K562 (cell line): ENCODE measurements around the gene SLC26A1. TPM values are rescaled to one million over a fixed set of nuclear protein-coding genes. Genes with fewer than 3 reads are reported as not detected.

Source experiments
- BCL6 ChIP-seq: fragments of 250-450 bp; sonication (Bioruptor Pico); IDR thresholded peaks from 2 replicates; pipeline ENCODE4 v1.4.0; 2020
- CXXC5 ChIP-seq: fragments of 250-450 bp; sonication (Bioruptor Pico); IDR thresholded peaks from 2 replicates; pipeline ENCODE4 v1.8.0; 2022; ENCODE audit warnings: inconsistent platforms, mild to moderate bottlenecking, moderate library complexity
- ETV1 ChIP-seq: fragments of 450-650 bp; conservative IDR thresholded peaks from 2 replicates; pipeline ENCODE4 v1.6.1; 2016; ENCODE audit warnings: missing genetic modification characterization, control low read depth, low read depth, missing compliant biosample characterization
- KDM2B ChIP-seq: fragments of 250-450 bp; sonication (Bioruptor Pico); IDR thresholded peaks from 2 replicates; pipeline ENCODE4 v1.8.0; 2021; ENCODE audit warnings: mild to moderate bottlenecking, moderate library complexity
- MAFG ChIP-seq: fragments of 450-650 bp; conservative IDR thresholded peaks from 2 replicates; pipeline ENCODE4 v1.6.1; 2016; ENCODE audit warnings: missing genetic modification characterization, missing compliant biosample characterization
- RBFOX2 ChIP-seq: fragments of 200-400 bp; formaldehyde crosslinking; IDR thresholded peaks from 2 replicates; pipeline ENCODE4 v1.6.1; 2017; ENCODE audit warnings: low read depth, mild to moderate bottlenecking, low read length, moderate library complexity
- SP1 ChIP-seq: sonication (generic); formaldehyde crosslinking; IDR thresholded peaks from 2 replicates; pipeline ENCODE4 v1.8.1; 2022; ENCODE audit warnings: mild to moderate bottlenecking, missing genetic modification reagents
- SUPT5H ChIP-seq: fragments of 450-650 bp; IDR thresholded peaks from 2 replicates; pipeline ENCODE4 v1.6.1; 2016
- U2AF2 ChIP-seq: fragments of 200-400 bp; formaldehyde crosslinking; optimal IDR thresholded peaks from 2 replicates; pipeline ENCODE3; 2017; ENCODE audit warnings: low read depth, mild to moderate bottlenecking, low read length
- ZBTB40 ChIP-seq, 2 experiments: fragments of 450-650 bp in 1 of 2; sonication (generic) in 1 of 2; formaldehyde crosslinking in 1 of 2; IDR thresholded peaks; 2 replicates each; pipeline versions ENCODE4 v1.7.1 to v1.9.0; 2016 to 2022; ENCODE audit warnings: inconsistent platforms in 1 of 2, mild to moderate bottlenecking in 1 of 2, missing genetic modification reagents in 1 of 2
- ZNF436 ChIP-seq: fragments of 250-450, 450-650 bp; sonication (Bioruptor Pico); formaldehyde crosslinking; IDR thresholded peaks from 2 replicates; pipeline ENCODE4 v1.7.0; 2020; ENCODE audit warnings: mild to moderate bottlenecking
- polyA plus RNA-seq, 8 experiments: library from polyadenylated mRNA; depleted of rRNA in 4 of 8; stranded (reverse) in 5 of 8; unstranded in 3 of 8; fragments of >200 nt; fragmentation: Nextera tagmentation in 2 of 8; fragmentation: Illumina TruSeq in 1 of 8; extraction: Ambion mirVana in 2 of 8; extraction: Trizol in 1 of 8; gene quantifications; 2 replicates each; pipeline versions ENCODE4 v1.2.1 to v1.2.3, GENCODE V29; 2011 to 2014; ENCODE audit warnings: inconsistent platforms in 1 of 8, missing spikeins in 1 of 8
- total RNA-seq, 7 experiments: library from RNA; depleted of rRNA in 6 of 7; stranded (reverse); fragments of >200 nt in 6 of 7; fragmentation: Illumina TruSeq in 2 of 7; extraction: Trizol in 2 of 7; gene quantifications; 2 replicates each; pipeline versions ENCODE4 v1.2.1 to v1.2.3, GENCODE V29; 2011 to 2021; ENCODE audit warnings: low replicate concordance in 1 of 7
- TF ChIP-seq, protein P1 (sequence below): sonication (generic); formaldehyde crosslinking; IDR thresholded peaks from 2 replicates; pipeline ENCODE4 v1.8.0; 2022; ENCODE audit warnings: mild to moderate bottlenecking, missing genetic modification reagents

SLC26A1 gene
- total and polyA plus RNA-seq, 9 of the 15 experiments (the other 6 are each of a cell fraction or from before 2014, with no cell fraction given) = 0.11 to 4.2 (median 0.95) TPM

DNA sequence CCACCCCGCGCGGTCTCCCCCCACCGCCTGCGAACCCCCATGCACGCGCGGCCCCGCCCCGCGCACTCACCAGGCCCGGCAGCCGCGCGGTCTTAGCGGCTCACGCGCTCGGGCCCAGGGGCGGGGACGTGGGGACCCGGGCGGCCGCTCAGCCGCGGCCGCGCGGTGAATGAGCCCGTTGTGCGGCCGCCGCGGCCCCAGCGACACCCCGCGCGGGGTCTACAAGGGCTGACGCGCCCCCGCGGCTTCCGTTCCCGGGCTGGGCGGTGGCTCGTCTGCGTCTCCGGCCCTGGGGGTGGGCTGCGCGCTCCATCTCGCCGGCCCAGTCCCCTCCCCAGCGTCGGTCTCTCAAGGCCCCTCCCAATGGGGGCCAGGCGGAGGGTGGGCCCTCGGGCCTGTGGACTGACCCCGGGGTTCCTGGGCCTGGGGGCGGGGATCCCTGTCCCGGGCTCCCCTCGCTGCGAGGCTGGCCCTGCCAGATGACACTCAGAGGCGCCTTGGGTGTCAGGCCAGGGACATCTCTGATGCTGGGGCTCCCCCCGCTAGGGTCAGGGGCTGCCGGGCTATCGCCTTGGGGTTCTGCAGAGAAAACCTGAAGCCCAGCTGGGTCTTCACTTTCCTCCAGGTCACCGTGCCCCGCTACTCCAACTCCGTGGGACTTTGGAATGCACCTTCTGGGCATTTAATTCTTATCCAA, 4.3 kb upstream of the SLC26A1 start (continued):
- TF ChIP-seq MAFG (tag) = no peak
- no peak for TF ChIP-seq ZBTB40 (IDR thresholded peaks at IDR 0.05)
- no peak for TF ChIP-seq ZBTB40 (CRISPR knock-in tag; IDR thresholded peaks at IDR 0.05)
- no peak for TF ChIP-seq BCL6 (CRISPR knock-in tag)
- TF ChIP-seq SP1 = peak; percentile 51; the same call in 1 of the 2 replicates
- TF ChIP-seq ZNF436 (CRISPR knock-in tag) = no peak
- no peak for TF ChIP-seq KDM2B (CRISPR knock-in tag)
- no peak for TF ChIP-seq SUPT5H
- no peak for TF ChIP-seq ETV1
- TF ChIP-seq CXXC5 (CRISPR knock-in tag) = peak; percentile 75
- TF ChIP-seq RBFOX2 = peak; percentile 67
- TF ChIP-seq, protein P1, sequence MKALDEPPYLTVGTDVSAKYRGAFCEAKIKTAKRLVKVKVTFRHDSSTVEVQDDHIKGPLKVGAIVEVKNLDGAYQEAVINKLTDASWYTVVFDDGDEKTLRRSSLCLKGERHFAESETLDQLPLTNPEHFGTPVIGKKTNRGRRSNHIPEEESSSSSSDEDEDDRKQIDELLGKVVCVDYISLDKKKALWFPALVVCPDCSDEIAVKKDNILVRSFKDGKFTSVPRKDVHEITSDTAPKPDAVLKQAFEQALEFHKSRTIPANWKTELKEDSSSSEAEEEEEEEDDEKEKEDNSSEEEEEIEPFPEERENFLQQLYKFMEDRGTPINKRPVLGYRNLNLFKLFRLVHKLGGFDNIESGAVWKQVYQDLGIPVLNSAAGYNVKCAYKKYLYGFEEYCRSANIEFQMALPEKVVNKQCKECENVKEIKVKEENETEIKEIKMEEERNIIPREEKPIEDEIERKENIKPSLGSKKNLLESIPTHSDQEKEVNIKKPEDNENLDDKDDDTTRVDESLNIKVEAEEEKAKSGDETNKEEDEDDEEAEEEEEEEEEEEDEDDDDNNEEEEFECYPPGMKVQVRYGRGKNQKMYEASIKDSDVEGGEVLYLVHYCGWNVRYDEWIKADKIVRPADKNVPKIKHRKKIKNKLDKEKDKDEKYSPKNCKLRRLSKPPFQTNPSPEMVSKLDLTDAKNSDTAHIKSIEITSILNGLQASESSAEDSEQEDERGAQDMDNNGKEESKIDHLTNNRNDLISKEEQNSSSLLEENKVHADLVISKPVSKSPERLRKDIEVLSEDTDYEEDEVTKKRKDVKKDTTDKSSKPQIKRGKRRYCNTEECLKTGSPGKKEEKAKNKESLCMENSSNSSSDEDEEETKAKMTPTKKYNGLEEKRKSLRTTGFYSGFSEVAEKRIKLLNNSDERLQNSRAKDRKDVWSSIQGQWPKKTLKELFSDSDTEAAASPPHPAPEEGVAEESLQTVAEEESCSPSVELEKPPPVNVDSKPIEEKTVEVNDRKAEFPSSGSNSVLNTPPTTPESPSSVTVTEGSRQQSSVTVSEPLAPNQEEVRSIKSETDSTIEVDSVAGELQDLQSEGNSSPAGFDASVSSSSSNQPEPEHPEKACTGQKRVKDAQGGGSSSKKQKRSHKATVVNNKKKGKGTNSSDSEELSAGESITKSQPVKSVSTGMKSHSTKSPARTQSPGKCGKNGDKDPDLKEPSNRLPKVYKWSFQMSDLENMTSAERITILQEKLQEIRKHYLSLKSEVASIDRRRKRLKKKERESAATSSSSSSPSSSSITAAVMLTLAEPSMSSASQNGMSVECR = peak; percentile 15; the same call in 1 of the 2 replicates
- no peak for TF ChIP-seq U2AF2
